Measurements from ENCODE around the gene CD34.

CD34 gene

DNA sequence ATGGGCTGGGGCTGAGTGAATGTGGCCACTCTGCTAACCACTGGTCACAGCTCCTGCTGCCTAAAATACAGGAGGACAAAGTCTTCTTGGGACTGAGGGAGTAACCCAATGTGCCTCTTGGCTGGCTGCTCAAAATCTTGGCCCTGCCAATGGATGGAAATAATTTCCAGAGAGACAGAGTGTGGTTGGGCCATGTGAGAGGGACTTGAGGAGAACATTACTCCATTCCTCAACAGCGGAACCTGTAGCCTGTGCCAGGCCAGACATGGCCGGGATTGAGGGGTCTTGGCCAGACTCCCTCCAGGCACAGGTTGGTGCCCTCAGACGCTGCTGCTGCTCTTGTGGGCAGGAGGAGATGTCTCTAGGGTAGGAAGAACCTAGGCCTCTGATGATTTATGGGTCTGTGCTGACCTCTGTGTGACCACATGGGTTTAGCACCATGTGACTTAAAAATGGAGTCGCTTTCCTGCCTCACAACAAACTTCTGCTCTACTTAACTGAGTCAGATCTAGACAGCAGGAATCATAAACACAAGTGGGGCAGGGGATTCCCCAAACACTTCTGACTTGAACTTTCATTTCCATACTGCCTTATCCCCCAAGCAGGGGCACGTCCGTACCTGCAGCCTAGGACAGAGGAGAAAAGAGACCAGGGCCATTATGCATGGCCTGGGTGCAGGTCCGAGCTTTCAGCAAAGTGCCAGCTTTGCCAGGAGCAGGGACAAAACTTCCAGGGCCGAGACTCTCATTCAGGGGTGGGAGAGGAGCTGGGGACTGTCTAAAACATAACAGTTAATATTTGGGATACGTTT, 79.2 kb downstream of the CD34 start:
- no peak for DNase-seq
